Activated CD4-positive, alpha-beta T cell treated with anti-CD3 and anti-CD28 coated beads, Interleukin-2, Interleukin-6, amounts not matched to agents 100 ng/mL and 50 ng/mL, durations not matched to agents 16 hours and 8 hours (primary cell): ENCODE results near the gene KCNQ2.

ENCODE experiments used
- DNase-seq: peaks from one replicate; pipeline ENCODE4 v3.0.0-alpha.2; 2020

The KCNQ2 gene

GRCh38 chr20:63432577-63433325 is 39.7 kb downstream of the KCNQ2 start:
- DNase-seq: no peak

- no peak for DNase-seq
Observed at GRCh38 chr20:63431944-63432343, 40.5 kb downstream of the KCNQ2 start.

- DNase-seq: no peak
Observed at GRCh38 chr20:63430891-63431290, 41.6 kb downstream of the KCNQ2 start.

- no peak for DNase-seq
Observed at GRCh38 chr20:63429992-63430391, 42.5 kb downstream of the KCNQ2 start.

GRCh38 chr20:63428906-63429575 is 43.4 kb downstream of the KCNQ2 start:
- DNase-seq: no peak

GRCh38 chr20:63427724-63428330 is 44.6 kb downstream of the KCNQ2 start:
- no peak for DNase-seq

- DNase-seq: no peak
Observed at GRCh38 chr20:63427206-63427605, 45.2 kb downstream of the KCNQ2 start.

GRCh38 chr20:63425846-63426485 is 46.5 kb downstream of the KCNQ2 start:
- DNase-seq: no peak

GRCh38 chr20:63424613-63425012 is 47.8 kb downstream of the KCNQ2 start:
- DNase-seq: no peak

- no peak for DNase-seq
Observed at GRCh38 chr20:63423751-63424150, 48.7 kb downstream of the KCNQ2 start.

- DNase-seq: no peak
Observed at GRCh38 chr20:63422653-63423052, 49.8 kb downstream of the KCNQ2 start.

- DNase-seq: no peak
Observed at GRCh38 chr20:63421913-63422312, 50.5 kb downstream of the KCNQ2 start.

- no peak for DNase-seq
Observed at GRCh38 chr20:63421094-63421692, 51.3 kb downstream of the KCNQ2 start.

- DNase-seq: no peak
Observed at GRCh38 chr20:63420359-63421093, 51.9 kb downstream of the KCNQ2 start.

GRCh38 chr20:63419299-63419698 is 53.2 kb downstream of the KCNQ2 start:
- no peak for DNase-seq

GRCh38 chr20:63418617-63419016 is 53.8 kb downstream of the KCNQ2 start:
- no peak for DNase-seq

GRCh38 chr20:63417738-63418120 is 54.7 kb downstream of the KCNQ2 start:
- no peak for DNase-seq

- DNase-seq: no peak
Observed at GRCh38 chr20:63417097-63417737, 55.2 kb downstream of the KCNQ2 start.

- DNase-seq: no peak
Observed at GRCh38 chr20:63416631-63417030, 55.8 kb downstream of the KCNQ2 start.

- DNase-seq: no peak
Observed at GRCh38 chr20:63415647-63416391, 56.6 kb downstream of the KCNQ2 start.

GRCh38 chr20:63414720-63415430 is 57.6 kb downstream of the KCNQ2 start:
- no peak for DNase-seq
